WI38 (cell line): Measurements from ENCODE around the gene ATP5PF.

Experiments used
- H3K4me3 ChIP-seq: 2 replicates; pipeline ENCODE4 v1.5.1; 2011; ENCODE audit warnings: low read depth, mild to moderate bottlenecking, control low read depth, low read length
- CTCF ChIP-seq: IDR thresholded peaks from 2 replicates; pipeline ENCODE4 v1.5.1; 2012; ENCODE audit warnings: low read depth, mild to moderate bottlenecking, control low read depth, low read length

Gene ATP5PF

GRCh38 chr21:25691976-25692375, 42.7 kb downstream of the ATP5PF start:
- H3K4me3 ChIP-seq = no peak overlapping the region
- TF ChIP-seq CTCF = no peak

GRCh38 chr21:25689226-25689625, 45.5 kb downstream of the ATP5PF start:
- TF ChIP-seq CTCF = no peak
- H3K4me3 ChIP-seq = no peak overlapping the region

GRCh38 chr21:25688275-25689155, 46.2 kb downstream of the ATP5PF start:
- no peak for TF ChIP-seq CTCF
- no peak overlapping the region for H3K4me3 ChIP-seq

GRCh38 chr21:25687787-25688186, 46.9 kb downstream of the ATP5PF start:
- TF ChIP-seq CTCF = no peak
- H3K4me3 ChIP-seq = no peak overlapping the region

- no peak overlapping the region for H3K4me3 ChIP-seq
Measured at GRCh38 chr21:25682382-25682781, 52.3 kb downstream of the ATP5PF start.

GRCh38 chr21:25676451-25676850, 58.3 kb downstream of the ATP5PF start:
- no peak for TF ChIP-seq CTCF
- H3K4me3 ChIP-seq = no peak overlapping the region

More at GRCh38 chr21:25682382-25682781, 52.3 kb downstream of the ATP5PF start:
- no peak for TF ChIP-seq CTCF
